Measurements from ENCODE around the gene CUBN.

Gene CUBN

GRCh38 chr10:17049195-17049594 is 80.4 kb downstream of the CUBN start:
- in situ Hi-C loops (cut with HindIII; ENCODE audit: low sequenced_read_pairs) = no loop called here

GRCh38 chr10:17047908-17048307 is 81.7 kb downstream of the CUBN start:
- in situ Hi-C loops (cut with HindIII; ENCODE audit: low sequenced_read_pairs) = no loop called here

GRCh38 chr10:17046989-17047388 is 82.6 kb downstream of the CUBN start:
- in situ Hi-C loops (cut with HindIII; ENCODE audit: low sequenced_read_pairs) = no loop called here

- in situ Hi-C loops (cut with HindIII; ENCODE audit: low sequenced_read_pairs) = no loop called here
Measured at GRCh38 chr10:17043586-17043985, 86.0 kb downstream of the CUBN start.

GRCh38 chr10:17041626-17042520 is 87.7 kb downstream of the CUBN start:
- in situ Hi-C loops (cut with HindIII; ENCODE audit: low sequenced_read_pairs) = no loop called here

- in situ Hi-C loops (cut with HindIII; ENCODE audit: low sequenced_read_pairs) = no loop called here
Measured at GRCh38 chr10:17038627-17039026, 91.0 kb downstream of the CUBN start.

- in situ Hi-C loops (cut with HindIII; ENCODE audit: low sequenced_read_pairs) = no loop called here
Measured at GRCh38 chr10:17037910-17038309, 91.7 kb downstream of the CUBN start.

- in situ Hi-C loops (cut with HindIII; ENCODE audit: low sequenced_read_pairs) = no loop called here
Measured at GRCh38 chr10:17035446-17035845, 94.2 kb downstream of the CUBN start.

GRCh38 chr10:17033529-17034260 is 95.9 kb downstream of the CUBN start:
- in situ Hi-C loops (cut with HindIII; ENCODE audit: low sequenced_read_pairs) = no loop called here

GRCh38 chr10:17031637-17032635 is 97.7 kb downstream of the CUBN start:
- in situ Hi-C loops (cut with HindIII; ENCODE audit: low sequenced_read_pairs) = no loop called here

- in situ Hi-C loops (cut with HindIII; ENCODE audit: low sequenced_read_pairs) = no loop called here
Measured at GRCh38 chr10:17029581-17030271, 99.9 kb downstream of the CUBN start.

GRCh38 chr10:17029239-17029580 is 100.4 kb downstream of the CUBN start:
- in situ Hi-C loops (cut with HindIII; ENCODE audit: low sequenced_read_pairs) = no loop called here

GRCh38 chr10:17028798-17029197 is 100.8 kb downstream of the CUBN start:
- in situ Hi-C loops (cut with HindIII; ENCODE audit: low sequenced_read_pairs) = no loop called here

- in situ Hi-C loops (cut with HindIII; ENCODE audit: low sequenced_read_pairs) = no loop called here
Measured at GRCh38 chr10:17026686-17027485, 102.7 kb downstream of the CUBN start.

- in situ Hi-C loops (cut with HindIII; ENCODE audit: low sequenced_read_pairs) = no loop called here
Measured at GRCh38 chr10:17025444-17026295, 103.9 kb downstream of the CUBN start.

- in situ Hi-C loops (cut with HindIII; ENCODE audit: low sequenced_read_pairs) = no loop called here
Measured at GRCh38 chr10:17024461-17024860, 105.2 kb downstream of the CUBN start.

- in situ Hi-C loops (cut with HindIII; ENCODE audit: low sequenced_read_pairs) = no loop called here
Measured at GRCh38 chr10:17023386-17024298, 106.0 kb downstream of the CUBN start.

GRCh38 chr10:17022896-17023295 is 106.7 kb downstream of the CUBN start:
- in situ Hi-C loops (cut with HindIII; ENCODE audit: low sequenced_read_pairs) = no loop called here
